ENCODE results near the gene ME1. TPM values are rescaled to one million over a fixed set of nuclear protein-coding genes. Genes with fewer than 3 reads are reported as not detected.

Gene ME1
- total RNA-seq, 4 donors from 2014 or later, result 12.8 to 40.5 (median 28.4) TPM

DNA sequence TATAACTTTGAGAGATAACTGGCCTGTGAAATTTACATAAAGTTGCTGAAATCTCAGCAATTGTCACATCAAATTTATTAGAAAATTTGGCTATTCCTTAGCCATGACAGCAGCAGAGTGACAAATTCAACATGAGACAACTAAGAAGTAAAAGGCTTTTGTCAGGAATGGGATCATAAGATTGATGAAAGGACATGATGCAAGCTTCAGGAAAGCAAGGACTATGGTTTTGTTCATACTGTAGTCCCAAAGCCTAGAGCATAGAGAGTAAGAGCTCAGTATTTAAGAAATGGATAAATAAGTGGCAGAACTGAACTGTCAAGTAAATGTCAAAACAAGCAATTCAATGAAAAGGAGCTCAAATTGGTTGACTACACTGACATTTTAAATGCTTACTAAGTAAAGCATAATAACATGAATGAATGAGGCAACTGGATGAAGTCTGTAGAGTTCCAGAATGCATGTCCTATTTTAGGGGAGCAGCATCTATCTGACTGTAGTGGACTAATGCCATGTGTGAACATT is 250.4 kb downstream of the ME1 start:
- peaks cover 83% of the 10 kb centered on the region for H3K36me3 ChIP-seq
- no peak overlapping the region for H3K27ac ChIP-seq
- no peaks in the 10 kb centered on the region for H3K27me3 ChIP-seq
- no peaks in the 10 kb centered on the region for H3K4me1 ChIP-seq
- DNase-seq (ENCODE audit: low spot score in 2 of 2), result no peak
- no peak overlapping the region for H3K4me3 ChIP-seq
- TF ChIP-seq POLR2AphosphoS5 (IDR thresholded peaks at IDR 0.05) (no peak), POLR2A (IDR thresholded peaks at IDR 0.05) (no peak), EP300 (IDR thresholded peaks at IDR 0.05) (no peak)
- TF ChIP-seq, protein P1, sequence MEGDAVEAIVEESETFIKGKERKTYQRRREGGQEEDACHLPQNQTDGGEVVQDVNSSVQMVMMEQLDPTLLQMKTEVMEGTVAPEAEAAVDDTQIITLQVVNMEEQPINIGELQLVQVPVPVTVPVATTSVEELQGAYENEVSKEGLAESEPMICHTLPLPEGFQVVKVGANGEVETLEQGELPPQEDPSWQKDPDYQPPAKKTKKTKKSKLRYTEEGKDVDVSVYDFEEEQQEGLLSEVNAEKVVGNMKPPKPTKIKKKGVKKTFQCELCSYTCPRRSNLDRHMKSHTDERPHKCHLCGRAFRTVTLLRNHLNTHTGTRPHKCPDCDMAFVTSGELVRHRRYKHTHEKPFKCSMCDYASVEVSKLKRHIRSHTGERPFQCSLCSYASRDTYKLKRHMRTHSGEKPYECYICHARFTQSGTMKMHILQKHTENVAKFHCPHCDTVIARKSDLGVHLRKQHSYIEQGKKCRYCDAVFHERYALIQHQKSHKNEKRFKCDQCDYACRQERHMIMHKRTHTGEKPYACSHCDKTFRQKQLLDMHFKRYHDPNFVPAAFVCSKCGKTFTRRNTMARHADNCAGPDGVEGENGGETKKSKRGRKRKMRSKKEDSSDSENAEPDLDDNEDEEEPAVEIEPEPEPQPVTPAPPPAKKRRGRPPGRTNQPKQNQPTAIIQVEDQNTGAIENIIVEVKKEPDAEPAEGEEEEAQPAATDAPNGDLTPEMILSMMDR (IDR thresholded peaks at IDR 0.05), result no peak
- no peaks in the 10 kb centered on the region for H3K9me3 ChIP-seq

GRCh38 chr6:83176246-83176645 is 254.6 kb downstream of the ME1 start:
- H3K4me1 ChIP-seq, result no peaks in the 10 kb centered on the region
- TF ChIP-seq POLR2AphosphoS5 (IDR thresholded peaks at IDR 0.05) (no peak), POLR2A (IDR thresholded peaks at IDR 0.05) (no peak), EP300 (IDR thresholded peaks at IDR 0.05) (no peak)
- TF ChIP-seq, protein P1 (IDR thresholded peaks at IDR 0.05), result no peak
- no peaks in the 10 kb centered on the region for H3K9me3 ChIP-seq
- peaks cover 84% of the 10 kb centered on the region for H3K36me3 ChIP-seq
- H3K27ac ChIP-seq, result no peak overlapping the region
- WGBS, result 96% methylated on average over 4 of the region's 4 CpGs
- H3K4me3 ChIP-seq, result no peak overlapping the region
- DNase-seq (ENCODE audit: low spot score in 2 of 2), result no peak
- H3K27me3 ChIP-seq, result no peaks in the 10 kb centered on the region

DNA sequence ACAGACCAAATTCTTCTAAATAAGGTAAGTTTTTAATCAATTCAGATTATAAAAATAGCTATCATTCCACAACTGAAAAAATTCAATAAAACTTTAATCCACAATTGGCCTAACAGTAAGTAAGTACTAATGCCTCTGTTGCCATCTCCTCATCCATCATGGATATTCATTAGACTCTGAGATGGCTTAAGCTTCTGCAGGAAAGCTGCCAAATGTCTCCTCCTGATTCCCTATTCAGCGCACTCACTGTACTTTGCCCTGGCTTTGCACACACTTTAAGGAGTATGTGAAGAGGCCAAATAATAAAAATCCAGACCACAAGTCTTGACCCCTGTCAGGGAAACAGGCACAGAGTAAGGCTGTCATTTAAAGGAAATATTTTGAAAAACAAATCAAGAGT is 261.3 kb downstream of the ME1 start:
- TF ChIP-seq EP300 (IDR thresholded peaks at IDR 0.05) (no peak), POLR2A (IDR thresholded peaks at IDR 0.05) (no peak), POLR2AphosphoS5 (IDR thresholded peaks at IDR 0.05) (no peak)
- TF ChIP-seq, protein P1 (IDR thresholded peaks at IDR 0.05), result no peak
- no peak overlapping the region for H3K4me3 ChIP-seq
- no peak for DNase-seq (ENCODE audit: low spot score in 2 of 2)
- no peak overlapping the region for H3K27ac ChIP-seq
- H3K4me1 ChIP-seq, result no peaks in the 10 kb centered on the region
- WGBS, result 95% methylated on average over 1 of the region's 1 CpG
- no peaks in the 10 kb centered on the region for H3K9me3 ChIP-seq
- H3K36me3 ChIP-seq, result peaks cover 96% of the 10 kb centered on the region
- no peaks in the 10 kb centered on the region for H3K27me3 ChIP-seq

GRCh38 chr6:83169106-83169505 is 261.7 kb downstream of the ME1 start:
- DNase-seq (ENCODE audit: low spot score in 2 of 2), result no peak
- Histone ChIP-seq H3K9me3 (no peaks in the 10 kb centered on the region), H3K27me3 (no peaks in the 10 kb centered on the region), H3K4me1 (no peaks in the 10 kb centered on the region), H3K36me3 (peaks cover 99% of the 10 kb centered on the region), H3K27ac (no peak overlapping the region), H3K4me3 (no peak overlapping the region)
- no peak for TF ChIP-seq POLR2AphosphoS5 (IDR thresholded peaks at IDR 0.05)
- TF ChIP-seq EP300 (IDR thresholded peaks at IDR 0.05), result no peak
- TF ChIP-seq, protein P1 (IDR thresholded peaks at IDR 0.05), result no peak
- no peak for TF ChIP-seq POLR2A (IDR thresholded peaks at IDR 0.05)

DNA sequence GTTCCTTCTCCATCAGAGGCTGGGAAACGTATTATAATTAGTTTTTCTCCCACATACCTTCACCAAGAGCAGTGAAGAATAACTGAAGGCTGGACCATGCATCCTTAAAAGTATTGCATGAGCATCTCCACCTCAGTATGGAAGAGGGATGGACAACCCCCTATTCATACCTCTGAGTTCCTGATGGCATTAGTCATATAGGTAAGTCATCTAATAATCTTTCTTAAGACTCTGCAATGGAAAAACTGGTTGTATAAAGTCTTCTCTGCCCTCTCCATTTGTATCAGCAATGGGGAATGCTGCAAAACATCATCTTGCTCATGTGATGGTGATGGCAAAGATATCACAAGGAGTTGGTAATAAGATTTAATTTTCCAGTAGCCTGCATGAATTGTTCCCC is 262.3 kb downstream of the ME1 start:
- TF ChIP-seq POLR2A (IDR thresholded peaks at IDR 0.05) (no peak), EP300 (IDR thresholded peaks at IDR 0.05) (no peak), POLR2AphosphoS5 (IDR thresholded peaks at IDR 0.05) (no peak)
- TF ChIP-seq, protein P1 (IDR thresholded peaks at IDR 0.05), result no peak
- Histone ChIP-seq H3K27me3 (no peaks in the 10 kb centered on the region), H3K4me1 (no peaks in the 10 kb centered on the region), H3K27ac (no peak overlapping the region), H3K9me3 (no peaks in the 10 kb centered on the region), H3K4me3 (no peak overlapping the region), H3K36me3 (peaks cover 97% of the 10 kb centered on the region)
- 79% methylated on average over 1 of the region's 1 CpG for WGBS
- no peak for DNase-seq (ENCODE audit: low spot score in 2 of 2)
